ENCODE data around the gene KRTAP12-3. TPM values are rescaled to one million over a fixed set of nuclear protein-coding genes. Genes with fewer than 3 reads are reported as not detected.

KRTAP12-3 gene
- total and polyA plus RNA-seq, 2 experiments from 2014 or later: not detected

GRCh38 chr21:44706706-44707581, 49.2 kb downstream of the KRTAP12-3 start:
- no peak overlapping the region for H3K4me2 ChIP-seq (ENCODE audit: unreplicated experiment)
- no peaks in the 10 kb centered on the region for H3K36me3 ChIP-seq (ENCODE audit: low read depth)
- no peak for DNase-seq
- peaks cover 73% of the 10 kb centered on the region for H3K27me3 ChIP-seq (replicated peaks; ENCODE audit: insufficient read depth)
- in situ Hi-C loops (cut with MboI): no loop called here
- no peaks in the 10 kb centered on the region for H3K4me1 ChIP-seq (ENCODE audit: insufficient read depth)
- H3K27ac ChIP-seq: no peak overlapping the region
- no peaks in the 10 kb centered on the region for H3K9me3 ChIP-seq (ENCODE audit: low read depth)
- no peak overlapping the region for H2AFZ ChIP-seq
- no peaks in the 10 kb centered on the region for H3K9me2 ChIP-seq (ENCODE audit: insufficient read depth)
- H3K4me3 ChIP-seq: no peak overlapping the region
- WGBS, 2 experiments (ENCODE audit: low coverage in 1 of 2, low lambda C conversion rate in 2 of 2, missing lambda C conversion rate in 2 of 2): 2% methylated on average over 33 to 45 of the region's 46 CpGs
- no peak overlapping the region for H3K9ac ChIP-seq
- TF ChIP-seq EZH2phosphoT487 (IDR thresholded peaks at IDR 0.05; ENCODE audit: insufficient read depth, low read depth): no peak
- no peak for TF ChIP-seq EZH2 (IDR thresholded peaks at IDR 0.05; ENCODE audit: insufficient read depth, poor library complexity, severe bottlenecking)
- no peaks in the 10 kb centered on the region for H3K79me2 ChIP-seq (ENCODE audit: insufficient read depth)
- H4K20me1 ChIP-seq (ENCODE audit: insufficient read depth): no peaks in the 10 kb centered on the region
- H3F3A ChIP-seq (ENCODE audit: insufficient read depth): no peaks in the 10 kb centered on the region

Small RNA genes within 50 kb of the gene (small RNA-seq; reads per million reads assigned to genes)
- not detected for gene KRTAP12-6P (ENCODE audit: low read depth, low replicate concordance)

Other genes starting within 250 kb of the KRTAP12-3 start
- 0.32 and 0.38 TPM in 2 replicates for gene LRRC3, start 202.4 kb upstream of the KRTAP12-3 start, total RNA-seq (2014; rRNA removed; shearing (Covaris generic))
- gene LRRC3, start 202.4 kb upstream of the KRTAP12-3 start, polyA plus RNA-seq (2016; fragmentation: Nextera tagmentation; extraction: Ambion mirVana): 0.28 and 0.29 TPM in 2 replicates
- not detected in 2 replicates for gene KRTAP10-1, start 117.7 kb upstream of the KRTAP12-3 start, total RNA-seq (2014; rRNA removed; shearing (Covaris generic))
- gene KRTAP10-1, start 117.7 kb upstream of the KRTAP12-3 start, polyA plus RNA-seq (2016; fragmentation: Nextera tagmentation; extraction: Ambion mirVana): not detected in 2 replicates
- gene KRTAP10-2, start 106.4 kb upstream of the KRTAP12-3 start, total RNA-seq (2014; rRNA removed; shearing (Covaris generic)): not detected in 2 replicates
- gene KRTAP10-2, start 106.4 kb upstream of the KRTAP12-3 start, polyA plus RNA-seq (2016; fragmentation: Nextera tagmentation; extraction: Ambion mirVana): not detected in 2 replicates
- gene KRTAP10-3, start 99.1 kb upstream of the KRTAP12-3 start, total RNA-seq (2014; rRNA removed; shearing (Covaris generic)): not detected in 2 replicates
- gene KRTAP10-3, start 99.1 kb upstream of the KRTAP12-3 start, polyA plus RNA-seq (2016; fragmentation: Nextera tagmentation; extraction: Ambion mirVana): not detected in 2 replicates
- not detected in 2 replicates for gene KRTAP10-4, start 84.2 kb upstream of the KRTAP12-3 start, total RNA-seq (2014; rRNA removed; shearing (Covaris generic))
- gene KRTAP10-4, start 84.2 kb upstream of the KRTAP12-3 start, polyA plus RNA-seq (2016; fragmentation: Nextera tagmentation; extraction: Ambion mirVana): not detected in 2 replicates
- not detected in 2 replicates for gene KRTAP10-5, start 77.3 kb upstream of the KRTAP12-3 start, total RNA-seq (2014; rRNA removed; shearing (Covaris generic))
- not detected in 2 replicates for gene KRTAP10-5, start 77.3 kb upstream of the KRTAP12-3 start, polyA plus RNA-seq (2016; fragmentation: Nextera tagmentation; extraction: Ambion mirVana)
- not detected in 2 replicates for gene KRTAP10-6, start 65.4 kb upstream of the KRTAP12-3 start, total RNA-seq (2014; rRNA removed; shearing (Covaris generic))
- not detected in 2 replicates for gene KRTAP10-6, start 65.4 kb upstream of the KRTAP12-3 start, polyA plus RNA-seq (2016; fragmentation: Nextera tagmentation; extraction: Ambion mirVana)
- gene KRTAP10-7, start 57.3 kb upstream of the KRTAP12-3 start, total RNA-seq (2014; rRNA removed; shearing (Covaris generic)): not detected in 2 replicates
- not detected in 2 replicates for gene KRTAP10-7, start 57.3 kb upstream of the KRTAP12-3 start, polyA plus RNA-seq (2016; fragmentation: Nextera tagmentation; extraction: Ambion mirVana)
- not detected in 2 replicates for gene KRTAP10-8, start 45.9 kb upstream of the KRTAP12-3 start, total RNA-seq (2014; rRNA removed; shearing (Covaris generic))
- not detected in 2 replicates for gene KRTAP10-8, start 45.9 kb upstream of the KRTAP12-3 start, polyA plus RNA-seq (2016; fragmentation: Nextera tagmentation; extraction: Ambion mirVana)
- not detected in 2 replicates for gene KRTAP10-9, start 30.8 kb upstream of the KRTAP12-3 start, total RNA-seq (2014; rRNA removed; shearing (Covaris generic))
- not detected in 2 replicates for gene KRTAP10-9, start 30.8 kb upstream of the KRTAP12-3 start, polyA plus RNA-seq (2016; fragmentation: Nextera tagmentation; extraction: Ambion mirVana)
- not detected in 2 replicates for gene KRTAP10-10, start 20.6 kb upstream of the KRTAP12-3 start, total RNA-seq (2014; rRNA removed; shearing (Covaris generic))
- not detected in 2 replicates for gene KRTAP10-10, start 20.6 kb upstream of the KRTAP12-3 start, polyA plus RNA-seq (2016; fragmentation: Nextera tagmentation; extraction: Ambion mirVana)
- not detected in 2 replicates for gene KRTAP10-11, start 11.5 kb upstream of the KRTAP12-3 start, total RNA-seq (2014; rRNA removed; shearing (Covaris generic))
- not detected in 2 replicates for gene KRTAP10-11, start 11.5 kb upstream of the KRTAP12-3 start, polyA plus RNA-seq (2016; fragmentation: Nextera tagmentation; extraction: Ambion mirVana)
- gene KRTAP12-4, start 3.3 kb upstream of the KRTAP12-3 start, total RNA-seq (2014; rRNA removed; shearing (Covaris generic)): not detected in 2 replicates
- gene KRTAP12-4, start 3.3 kb upstream of the KRTAP12-3 start, polyA plus RNA-seq (2016; fragmentation: Nextera tagmentation; extraction: Ambion mirVana): not detected in 2 replicates
- gene KRTAP12-2, start 9.0 kb downstream of the KRTAP12-3 start, total RNA-seq (2014; rRNA removed; shearing (Covaris generic)): not detected in 2 replicates
- not detected in 2 replicates for gene KRTAP12-2, start 9.0 kb downstream of the KRTAP12-3 start, polyA plus RNA-seq (2016; fragmentation: Nextera tagmentation; extraction: Ambion mirVana)
- not detected in 2 replicates for gene KRTAP12-1, start 24.2 kb downstream of the KRTAP12-3 start, total RNA-seq (2014; rRNA removed; shearing (Covaris generic))
- gene KRTAP12-1, start 24.2 kb downstream of the KRTAP12-3 start, polyA plus RNA-seq (2016; fragmentation: Nextera tagmentation; extraction: Ambion mirVana): not detected in 2 replicates
- not detected in 2 replicates for gene KRTAP10-12, start 39.2 kb downstream of the KRTAP12-3 start, total RNA-seq (2014; rRNA removed; shearing (Covaris generic))
- gene KRTAP10-12, start 39.2 kb downstream of the KRTAP12-3 start, polyA plus RNA-seq (2016; fragmentation: Nextera tagmentation; extraction: Ambion mirVana): not detected in 2 replicates
- gene TSPEAR, start 53.6 kb downstream of the KRTAP12-3 start, total RNA-seq (2014; rRNA removed; shearing (Covaris generic)): not detected in 2 replicates
- not detected in 2 replicates for gene TSPEAR, start 53.6 kb downstream of the KRTAP12-3 start, polyA plus RNA-seq (2016; fragmentation: Nextera tagmentation; extraction: Ambion mirVana)
- 39.1 and 48.6 TPM in 2 replicates for gene UBE2G2, start 143.9 kb downstream of the KRTAP12-3 start, total RNA-seq (2014; rRNA removed; shearing (Covaris generic))
- gene UBE2G2, start 143.9 kb downstream of the KRTAP12-3 start, polyA plus RNA-seq (2016; fragmentation: Nextera tagmentation; extraction: Ambion mirVana): 62.3 and 64.4 TPM in 2 replicates
- gene SUMO3, start 160.1 kb downstream of the KRTAP12-3 start, total RNA-seq (2014; rRNA removed; shearing (Covaris generic)): 97.3 and 110 TPM in 2 replicates
- gene SUMO3, start 160.1 kb downstream of the KRTAP12-3 start, polyA plus RNA-seq (2016; fragmentation: Nextera tagmentation; extraction: Ambion mirVana): 178 TPM in 2 replicates
- 680 and 814 TPM in 2 replicates for gene PTTG1IP, start 215.8 kb downstream of the KRTAP12-3 start, total RNA-seq (2014; rRNA removed; shearing (Covaris generic))
- gene PTTG1IP, start 215.8 kb downstream of the KRTAP12-3 start, polyA plus RNA-seq (2016; fragmentation: Nextera tagmentation; extraction: Ambion mirVana): 676 and 703 TPM in 2 replicates